Mesenchymal stem cell (in vitro differentiated cells and primary cell): Measurements from ENCODE around the gene CACNA1S.

ENCODE experiments used
- DNase-seq: peaks from one replicate; pipeline ENCODE4 v3.0.0-alpha.2; 2013
- H2AFZ ChIP-seq: one replicate; pipeline ENCODE4 v1.6.1; 2013; ENCODE audit warnings: low read depth, mild to moderate bottlenecking, control low read depth, inconsistent platforms, low read length, moderate library complexity
- H2AK5ac ChIP-seq: 2 replicates; pipeline ENCODE4 v1.6.1; 2013; ENCODE audit warnings: low read length, moderate library complexity, mild to moderate bottlenecking, inconsistent platforms; ENCODE audit not compliant: severe bottlenecking
- H2BK120ac ChIP-seq: one replicate; pipeline ENCODE4 v1.6.1; 2013; ENCODE audit warnings: low read depth, mild to moderate bottlenecking, inconsistent platforms, low read length, moderate library complexity
- H2BK12ac ChIP-seq, 2 experiments: one replicate each; pipeline ENCODE4 v1.6.1; 2013; ENCODE audit warnings: inconsistent platforms in 2 of 2, low read length in 2 of 2, mild to moderate bottlenecking in 2 of 2, moderate library complexity in 2 of 2, control low read depth in 1 of 2
- H2BK15ac ChIP-seq: one replicate; pipeline ENCODE4 v1.6.1; 2013; ENCODE audit warnings: mild to moderate bottlenecking, low read depth, inconsistent platforms; ENCODE audit not compliant: poor library complexity, severe bottlenecking
- H2BK5ac ChIP-seq: 2 replicates; pipeline ENCODE4 v1.6.1; 2013; ENCODE audit warnings: low read depth, mild to moderate bottlenecking, low read length, control low read depth, inconsistent platforms; ENCODE audit not compliant: poor library complexity, severe bottlenecking
- H3K14ac ChIP-seq, 2 experiments: one replicate each; pipeline ENCODE4 v1.6.1; 2013; ENCODE audit warnings: inconsistent platforms in 2 of 2, low read length in 2 of 2, control low read depth in 1 of 2, mild to moderate bottlenecking in 1 of 2, moderate library complexity in 1 of 2
- H3K18ac ChIP-seq, 2 experiments: one replicate each; pipeline ENCODE4 v1.6.1; 2013; ENCODE audit warnings: inconsistent platforms in 2 of 2, low read length in 2 of 2, control low read depth in 1 of 2, low read depth in 1 of 2, mild to moderate bottlenecking in 1 of 2
- H3K23ac ChIP-seq, 2 experiments: one replicate each; pipeline ENCODE4 v1.6.1; 2013; ENCODE audit warnings: inconsistent platforms in 2 of 2, low read length in 2 of 2, mild to moderate bottlenecking in 2 of 2, moderate library complexity in 2 of 2, control low read depth in 1 of 2
- H3K27ac ChIP-seq: 2 replicates; pipeline ENCODE4 v1.5.1; 2013; ENCODE audit warnings: mild to moderate bottlenecking, moderate library complexity, low read length, control low read depth, inconsistent platforms; ENCODE audit not compliant: poor library complexity, severe bottlenecking
- H3K27me3 ChIP-seq, 2 experiments: 2 replicates each; pipeline versions ENCODE4 v1.6.1 to v1.7.0; 2013; ENCODE audit warnings: low read length in 2 of 2, mild to moderate bottlenecking in 2 of 2, moderate library complexity in 2 of 2, control low read depth in 1 of 2, inconsistent platforms in 1 of 2; ENCODE audit not compliant: control insufficient read depth in 1 of 2, insufficient read depth in 1 of 2
- H3K36me3 ChIP-seq, 2 experiments: 2 replicates each; pipeline versions ENCODE4 v1.6.1 to v1.7.0; 2013; ENCODE audit warnings: low read length in 2 of 2, control low read depth in 1 of 2, inconsistent platforms in 1 of 2, low read depth in 1 of 2, mild to moderate bottlenecking in 1 of 2; ENCODE audit not compliant: insufficient read depth in 2 of 2, control insufficient read depth in 1 of 2
- H3K4ac ChIP-seq, 2 experiments: one replicate each; pipeline ENCODE4 v1.6.1; 2013; ENCODE audit warnings: inconsistent platforms in 2 of 2, low read length in 2 of 2, mild to moderate bottlenecking in 2 of 2, moderate library complexity in 2 of 2, control low read depth in 1 of 2, low read depth in 1 of 2
- H3K4me1 ChIP-seq: 2 replicates; pipeline ENCODE4 v1.6.1; 2013; ENCODE audit warnings: low read depth, low read length, control low read depth; ENCODE audit not compliant: control insufficient read depth, insufficient read depth
- H3K4me2 ChIP-seq: 2 replicates; pipeline ENCODE4 v1.6.1; 2013; ENCODE audit warnings: low read length, mild to moderate bottlenecking, inconsistent platforms; ENCODE audit not compliant: poor library complexity, severe bottlenecking
- H3K4me3 ChIP-seq, 2 experiments: 2 replicates each; pipeline versions ENCODE4 v1.5.1 to v1.7.0; 2013; ENCODE audit warnings: low read length in 2 of 2, mild to moderate bottlenecking in 2 of 2, control low read depth in 1 of 2, low read depth in 1 of 2; ENCODE audit not compliant: insufficient read depth in 1 of 2
- H3K79me1 ChIP-seq: replicated peaks from 2 replicates; pipeline ENCODE4 v1.6.1; 2013; ENCODE audit warnings: mild to moderate bottlenecking, control low read depth, low read length, inconsistent platforms; ENCODE audit not compliant: poor library complexity, severe bottlenecking
- H3K9ac ChIP-seq: 2 replicates; pipeline ENCODE4 v1.7.0; 2013; ENCODE audit warnings: mild to moderate bottlenecking, low read length, moderate library complexity
- H3K9me3 ChIP-seq: 2 replicates; pipeline ENCODE4 v1.7.0; 2013; ENCODE audit warnings: mild to moderate bottlenecking, low read length; ENCODE audit not compliant: control insufficient read depth
- H4K8ac ChIP-seq: one replicate; pipeline ENCODE4 v1.6.1; 2013; ENCODE audit warnings: inconsistent platforms, mild to moderate bottlenecking, low read length, moderate library complexity
- H4K91ac ChIP-seq: one replicate; pipeline ENCODE4 v1.6.1; 2013; ENCODE audit warnings: mild to moderate bottlenecking, low read length, inconsistent platforms
- WGBS: methylation state at CpG from one replicate; pipeline ENCODE4 v1.1.7; 2013; ENCODE audit warnings: mixed read lengths; 5-methylcytosine and 5-hydroxymethylcytosine counted together

Gene CACNA1S

GRCh38 chr1:201011616-201012015 lies 100.6 kb downstream of the CACNA1S start:
- WGBS = 85% methylated on average over 3 of the region's 3 CpGs
- Histone ChIP-seq H4K8ac (no peak overlapping the region), H3K27ac (no peak overlapping the region), H3K36me3 (peaks cover 0 to 6% of the 10 kb centered on the region in 2 experiments), H3K18ac (no peak overlapping the region), H2BK5ac (no peak overlapping the region), H3K27me3 (peaks cover 0 to 49% of the 10 kb centered on the region in 2 experiments), H3K4me1 (peaks cover 22% of the 10 kb centered on the region), H3K14ac (no peak overlapping the region), H2BK120ac (no peak overlapping the region), H2BK12ac (no peak overlapping the region), H3K4me2 (no peak overlapping the region), H2AK5ac (no peak overlapping the region), H3K23ac (no peak overlapping the region), H3K9ac (no peak overlapping the region), H3K4ac (no peak overlapping the region), H2BK15ac (no peak overlapping the region), H3K79me1 (peaks cover 32% of the 10 kb centered on the region), H2AFZ (no peak overlapping the region), H3K9me3 (no peaks in the 10 kb centered on the region), H4K91ac (no peak overlapping the region), H3K4me3 (no peak overlapping the region)
- no peak for DNase-seq

- no peak overlapping the region for H2BK5ac ChIP-seq
- no peak overlapping the region for H2BK120ac ChIP-seq
- no peak overlapping the region for H3K4me2 ChIP-seq
- H3K9me3 ChIP-seq = no peaks in the 10 kb centered on the region
- no peak overlapping the region for H2AFZ ChIP-seq
- no peak overlapping the region for H2AK5ac ChIP-seq
- H3K27me3 ChIP-seq = peaks cover 0 to 45% of the 10 kb centered on the region in 2 experiments
- no peak overlapping the region for H2BK12ac ChIP-seq
- WGBS = 80% methylated on average over 10 of the region's 11 CpGs
- DNase-seq = no peak
- no peak overlapping the region for H2BK15ac ChIP-seq
- H3K4me1 ChIP-seq = peaks cover 12% of the 10 kb centered on the region
- H3K23ac ChIP-seq = no peak overlapping the region
- H3K14ac ChIP-seq = no peak overlapping the region
- peaks cover 30% of the 10 kb centered on the region for H3K79me1 ChIP-seq
- H3K27ac ChIP-seq = no peak overlapping the region
- H4K8ac ChIP-seq = no peak overlapping the region
- H3K9ac ChIP-seq = no peak overlapping the region
- H3K36me3 ChIP-seq = peaks cover 0 to 13% of the 10 kb centered on the region in 2 experiments
- no peak overlapping the region for H4K91ac ChIP-seq
- no peak overlapping the region for H3K18ac ChIP-seq
- H3K4me3 ChIP-seq = no peak overlapping the region
- H3K4ac ChIP-seq = no peak overlapping the region
Measured at GRCh38 chr1:201009962-201010645, 102.1 kb downstream of the CACNA1S start.

- Histone ChIP-seq H4K91ac (no peak overlapping the region), H3K27me3 (peaks cover 0 to 35% of the 10 kb centered on the region in 2 experiments), H3K4me3 (no peak overlapping the region), H2BK15ac (no peak overlapping the region), H3K9ac (no peak overlapping the region), H3K79me1 (peaks cover 22% of the 10 kb centered on the region), H4K8ac (no peak overlapping the region), H2BK5ac (no peak overlapping the region), H3K36me3 (peaks cover 0 to 24% of the 10 kb centered on the region in 2 experiments), H3K27ac (no peak overlapping the region), H3K4me2 (no peak overlapping the region), H3K23ac (no peak overlapping the region), H3K18ac (no peak overlapping the region), H3K14ac (no peak overlapping the region), H2BK120ac (no peak overlapping the region), H2BK12ac (no peak overlapping the region), H2AFZ (peak overlapping the region; percentile 7), H3K4me1 (peaks cover 4% of the 10 kb centered on the region), H3K9me3 (no peaks in the 10 kb centered on the region), H3K4ac (no peak overlapping the region), H2AK5ac (no peak overlapping the region)
- WGBS = 94% methylated on average over 22 of the region's 22 CpGs
- no peak for DNase-seq
Measured at GRCh38 chr1:201008666-201009360, 103.4 kb downstream of the CACNA1S start.

GRCh38 chr1:201007481-201007880 lies 104.7 kb downstream of the CACNA1S start:
- Histone ChIP-seq H3K4me2 (no peak overlapping the region), H3K18ac (no peak overlapping the region), H2AK5ac (no peak overlapping the region), H2BK15ac (no peak overlapping the region), H2AFZ (no peak overlapping the region), H3K23ac (no peak overlapping the region), H4K8ac (no peak overlapping the region), H3K36me3 (peaks cover 0 to 24% of the 10 kb centered on the region in 2 experiments), H3K4ac (no peak overlapping the region), H3K9me3 (no peaks in the 10 kb centered on the region), H2BK12ac (no peak overlapping the region), H3K27ac (no peak overlapping the region), H3K14ac (no peak overlapping the region), H3K4me3 (no peak overlapping the region), H3K79me1 (peaks cover 15% of the 10 kb centered on the region), H3K4me1 (peaks cover 2% of the 10 kb centered on the region), H2BK5ac (no peak overlapping the region), H3K9ac (no peak overlapping the region), H3K27me3 (peaks cover 0 to 24% of the 10 kb centered on the region in 2 experiments), H4K91ac (no peak overlapping the region), H2BK120ac (no peak overlapping the region)
- 98% methylated on average over 5 of the region's 5 CpGs for WGBS
- no peak for DNase-seq
